ENCODE data around the gene CRAT. TPM values are rescaled to one million over a fixed set of nuclear protein-coding genes. Genes with fewer than 3 reads are reported as not detected.

CRAT gene
- total RNA-seq, 4 donors from 2014 or later = 137 to 167 (median 144) TPM

DNA sequence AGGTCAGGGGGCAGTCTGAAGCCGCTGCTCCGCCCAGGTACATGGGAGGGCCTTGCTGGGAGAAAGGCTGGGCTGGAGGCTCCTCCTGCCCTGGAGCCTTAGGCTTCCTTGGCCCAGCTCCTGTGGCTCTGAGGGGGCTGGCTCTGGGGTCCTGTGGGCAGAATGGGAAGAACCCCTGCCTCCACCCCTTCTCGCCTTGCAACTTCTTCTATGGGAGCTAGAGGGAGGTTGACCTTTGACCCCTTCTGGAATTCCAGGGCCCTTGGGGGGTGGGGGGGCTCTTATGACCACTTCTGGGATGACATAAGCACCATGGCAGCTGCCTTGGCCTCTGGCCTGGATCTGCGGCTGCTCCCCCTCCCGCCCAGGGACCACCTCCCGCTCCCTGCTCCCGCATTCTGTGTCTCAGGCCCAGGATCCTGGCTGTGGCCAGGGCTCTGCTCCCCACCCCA lies 35.3 kb upstream of the CRAT start:
- no peak for ATAC-seq
- in situ Hi-C loops (cut with MboI; ENCODE audit: low sequenced_read_pairs in 4 of 4) = loop anchor here in 2 of 4 donors (25.0 kb wide), 2 partner anchors 341 to 641 kb away; no protein-coding TSS in a partner anchor
- TF ChIP-seq, protein P1, sequence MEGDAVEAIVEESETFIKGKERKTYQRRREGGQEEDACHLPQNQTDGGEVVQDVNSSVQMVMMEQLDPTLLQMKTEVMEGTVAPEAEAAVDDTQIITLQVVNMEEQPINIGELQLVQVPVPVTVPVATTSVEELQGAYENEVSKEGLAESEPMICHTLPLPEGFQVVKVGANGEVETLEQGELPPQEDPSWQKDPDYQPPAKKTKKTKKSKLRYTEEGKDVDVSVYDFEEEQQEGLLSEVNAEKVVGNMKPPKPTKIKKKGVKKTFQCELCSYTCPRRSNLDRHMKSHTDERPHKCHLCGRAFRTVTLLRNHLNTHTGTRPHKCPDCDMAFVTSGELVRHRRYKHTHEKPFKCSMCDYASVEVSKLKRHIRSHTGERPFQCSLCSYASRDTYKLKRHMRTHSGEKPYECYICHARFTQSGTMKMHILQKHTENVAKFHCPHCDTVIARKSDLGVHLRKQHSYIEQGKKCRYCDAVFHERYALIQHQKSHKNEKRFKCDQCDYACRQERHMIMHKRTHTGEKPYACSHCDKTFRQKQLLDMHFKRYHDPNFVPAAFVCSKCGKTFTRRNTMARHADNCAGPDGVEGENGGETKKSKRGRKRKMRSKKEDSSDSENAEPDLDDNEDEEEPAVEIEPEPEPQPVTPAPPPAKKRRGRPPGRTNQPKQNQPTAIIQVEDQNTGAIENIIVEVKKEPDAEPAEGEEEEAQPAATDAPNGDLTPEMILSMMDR (IDR thresholded peaks at IDR 0.05 in 4 of 5, conservative IDR thresholded peaks at IDR 0.05 in 1 of 5) = no peak
- no peak for TF ChIP-seq POLR2A (IDR thresholded peaks at IDR 0.05)

DNA sequence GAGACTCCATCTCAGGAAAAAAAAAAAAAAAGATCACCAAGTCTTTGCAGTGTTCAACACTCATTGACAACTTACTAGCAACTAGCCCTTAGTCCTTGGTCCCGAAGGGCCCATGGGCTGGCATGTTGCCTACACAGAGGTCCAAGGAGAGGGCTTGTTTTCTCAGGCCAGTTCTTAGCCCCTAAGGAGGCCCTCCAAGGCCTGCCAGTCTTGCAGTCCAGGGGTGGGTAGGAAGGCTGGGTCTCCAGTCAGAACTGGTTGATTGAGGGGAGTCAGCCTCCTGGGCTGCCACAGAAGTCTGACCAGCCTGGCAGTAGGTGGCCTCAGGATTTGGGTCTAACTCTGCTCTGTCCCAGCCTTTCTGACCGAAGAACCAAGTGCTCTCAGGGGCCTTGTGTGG lies 34.7 kb upstream of the CRAT start:
- Histone ChIP-seq H3K4me3 (no peak overlapping the region), H3K27me3 (no peaks in the 10 kb centered on the region), H3K9me3 (no peaks in the 10 kb centered on the region), H3K36me3 (no peaks in the 10 kb centered on the region), H3K27ac (peak overlapping the region; percentile 79 to 100 (median 97)), H3K4me1 (peaks cover 69 to 73% of the 10 kb centered on the region in 2 donors)
- ATAC-seq (no peak), DNase-seq (no peak)
- TF ChIP-seq POLR2A (IDR thresholded peaks at IDR 0.05) = no peak
- TF ChIP-seq, protein P1 (IDR thresholded peaks at IDR 0.05 in 4 of 5, conservative IDR thresholded peaks at IDR 0.05 in 1 of 5) = no peak
- intact Hi-C loops (cut with DNase I; ENCODE audit: low total_unique reads) (no loop called here), in situ Hi-C loops (cut with MboI; ENCODE audit: low sequenced_read_pairs in 4 of 4) (loop anchor here in 2 of 4 donors (25.0 kb wide), 2 partner anchors 342 to 642 kb away; no protein-coding TSS in a partner anchor)

More for the DNA sequence above, 35.3 kb upstream of the CRAT start:
- intact Hi-C loops (cut with DNase I; ENCODE audit: low total_unique reads) = no loop called here
- Histone ChIP-seq H3K9me3 (no peaks in the 10 kb centered on the region), H3K27me3 (no peaks in the 10 kb centered on the region), H3K4me3 (no peak overlapping the region), H3K4me1 (peaks cover 64 to 68% of the 10 kb centered on the region in 2 donors), H3K36me3 (no peaks in the 10 kb centered on the region), H3K27ac (peak overlapping the region; percentile 79 to 100 (median 97))
- DNase-seq = no peak

DNA sequence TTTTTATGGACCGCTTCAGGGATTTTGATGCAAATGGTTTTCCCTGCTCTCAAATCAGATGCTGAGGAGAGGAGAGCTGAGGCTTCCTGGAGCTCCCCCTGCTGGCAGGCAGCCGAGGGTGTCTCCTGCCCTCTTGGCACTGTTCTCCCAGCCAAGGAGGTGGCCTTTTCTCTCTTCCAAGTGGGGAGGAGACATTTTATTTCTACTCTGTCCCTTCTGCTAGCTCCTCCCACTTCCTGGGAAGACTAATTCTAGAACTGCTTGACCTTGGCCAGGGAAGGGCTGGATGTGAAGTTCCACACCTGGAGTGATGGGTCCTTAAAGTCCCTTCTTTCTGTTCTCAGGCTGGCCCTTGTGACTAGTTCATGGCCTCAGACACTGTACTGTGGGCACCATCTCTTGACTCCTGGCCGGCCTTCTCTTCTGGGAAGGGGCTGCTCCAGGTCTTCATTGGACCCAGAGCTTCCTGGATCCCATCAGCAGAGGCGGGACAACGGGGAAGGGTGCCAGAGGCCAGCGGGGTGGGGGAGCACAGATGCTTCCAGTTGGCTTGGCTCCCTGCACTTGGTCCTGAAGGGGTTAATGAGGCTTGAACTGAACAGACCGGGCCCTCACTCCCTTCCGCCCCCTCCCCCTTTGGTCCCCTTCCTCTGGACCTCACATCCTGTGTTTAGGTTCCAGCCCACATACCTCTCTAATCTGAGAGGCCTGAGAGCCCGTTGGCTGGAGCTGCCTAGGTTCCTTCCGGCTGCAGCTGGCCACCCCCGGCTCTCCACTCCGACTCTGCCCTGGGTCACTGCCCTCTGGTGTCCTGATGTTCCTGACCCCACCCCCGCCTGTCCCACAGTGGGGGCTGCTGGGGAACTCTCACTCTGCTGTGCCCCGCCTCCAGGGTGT lies 32.7 kb upstream of the CRAT start:
- Histone ChIP-seq H3K27me3 (no peaks in the 10 kb centered on the region), H3K36me3 (no peaks in the 10 kb centered on the region), H3K9me3 (no peaks in the 10 kb centered on the region), H3K27ac (peak overlapping the region; percentile 95 to 100 (median 98)), H3K4me3 (peak overlapping the region in 2 of 4 donors; percentile 22 to 38), H3K4me1 (peaks cover 86 to 88% of the 10 kb centered on the region in 2 donors)
- in situ Hi-C loops (cut with MboI; ENCODE audit: low sequenced_read_pairs in 4 of 4) = loop anchor here in 2 of 4 donors (25.0 kb wide), 2 partner anchors 344 to 644 kb away; no protein-coding TSS in a partner anchor
- TF ChIP-seq, protein P1 (IDR thresholded peaks at IDR 0.05 in 4 of 5, conservative IDR thresholded peaks at IDR 0.05 in 1 of 5) = peak; percentile 38 to 82 (median 75)
- TF ChIP-seq POLR2A (IDR thresholded peaks at IDR 0.05) = peak in 1 of 2 donors; percentile 52
- intact Hi-C loops (cut with DNase I; ENCODE audit: low total_unique reads) = loop anchor here (2.0 kb wide), 1 partner anchor 32 kb away; no protein-coding TSS in a partner anchor
- DNase-seq (peak; percentile 79 to 93), ATAC-seq (peak; percentile 59 to 61)

DNA sequence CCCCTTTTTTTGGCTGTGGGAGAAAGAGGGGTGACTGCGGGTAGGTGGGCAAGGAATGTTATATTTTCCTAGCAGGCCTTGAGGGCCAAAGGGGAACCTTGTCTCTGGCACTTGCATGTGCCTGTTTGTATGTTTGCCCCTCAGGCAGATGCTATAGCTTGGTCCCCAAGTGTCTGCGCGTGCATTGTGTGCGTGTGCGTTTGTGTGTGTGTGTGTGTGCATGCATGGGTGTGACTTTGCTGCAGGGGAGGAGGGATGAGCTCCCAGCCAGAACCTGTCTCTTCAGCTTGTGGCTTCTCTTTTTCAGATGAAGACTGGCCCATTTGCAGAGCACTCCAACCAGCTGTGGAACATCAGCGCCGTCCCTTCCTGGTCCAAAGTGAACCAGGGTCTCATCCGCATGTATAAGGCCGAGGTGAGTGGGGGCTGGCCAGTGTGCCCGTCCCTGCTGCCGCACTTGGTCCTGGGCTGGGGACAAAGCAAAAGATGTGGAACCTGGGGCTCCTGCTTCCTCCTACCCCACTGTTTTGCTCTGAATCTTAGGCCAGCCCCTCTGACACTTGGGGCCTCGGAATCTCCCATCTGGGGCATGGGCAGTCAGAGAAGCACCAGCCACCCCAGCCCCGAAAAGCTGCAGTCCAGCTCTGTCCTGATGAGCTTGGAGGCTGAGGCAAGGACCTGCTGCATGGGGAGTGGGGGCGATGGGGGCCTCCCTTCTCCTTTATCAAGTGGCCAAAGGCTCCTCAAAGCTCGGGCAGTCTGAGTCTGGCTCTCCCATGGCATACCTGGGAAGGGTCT lies 31.7 kb upstream of the CRAT start:
- intact Hi-C loops (cut with DNase I; ENCODE audit: low total_unique reads) = loop anchor here (2.0 kb wide), 1 partner anchor 32 kb away; no protein-coding TSS in a partner anchor
- peaks cover 90 to 92% of the 10 kb centered on the region in 2 donors for H3K4me1 ChIP-seq
- in situ Hi-C loops (cut with MboI; ENCODE audit: low sequenced_read_pairs in 4 of 4) = loop anchor here in 2 of 4 donors (25.0 kb wide), 2 partner anchors 345 to 645 kb away; no protein-coding TSS in a partner anchor
- TF ChIP-seq, protein P1 (IDR thresholded peaks at IDR 0.05 in 4 of 5, conservative IDR thresholded peaks at IDR 0.05 in 1 of 5) = no peak
- TF ChIP-seq POLR2A (IDR thresholded peaks at IDR 0.05) = no peak
- ATAC-seq (no peak), DNase-seq (no peak)
- H3K36me3 ChIP-seq = peaks cover 0 to 7% of the 10 kb centered on the region in 2 donors
- peak overlapping the region; percentile 95 to 100 (median 98) for H3K27ac ChIP-seq
- H3K27me3 ChIP-seq = no peaks in the 10 kb centered on the region
- peak overlapping the region in 3 of 4 donors; percentile 4 to 58 (median 27) for H3K4me3 ChIP-seq
- no peaks in the 10 kb centered on the region for H3K9me3 ChIP-seq

All from gastrocnemius medialis (tissue), 4 donors.